ENCODE data around the gene CAMK1D. TPM values are rescaled to one million over a fixed set of nuclear protein-coding genes. Genes with fewer than 3 reads are reported as not detected.

CAMK1D gene
- total and polyA plus RNA-seq, 10 of the 15 experiments (the other 5 are each of a cell fraction or from before 2014, with no cell fraction given): 2.1 to 35.5 (median 14.7) TPM

DNA sequence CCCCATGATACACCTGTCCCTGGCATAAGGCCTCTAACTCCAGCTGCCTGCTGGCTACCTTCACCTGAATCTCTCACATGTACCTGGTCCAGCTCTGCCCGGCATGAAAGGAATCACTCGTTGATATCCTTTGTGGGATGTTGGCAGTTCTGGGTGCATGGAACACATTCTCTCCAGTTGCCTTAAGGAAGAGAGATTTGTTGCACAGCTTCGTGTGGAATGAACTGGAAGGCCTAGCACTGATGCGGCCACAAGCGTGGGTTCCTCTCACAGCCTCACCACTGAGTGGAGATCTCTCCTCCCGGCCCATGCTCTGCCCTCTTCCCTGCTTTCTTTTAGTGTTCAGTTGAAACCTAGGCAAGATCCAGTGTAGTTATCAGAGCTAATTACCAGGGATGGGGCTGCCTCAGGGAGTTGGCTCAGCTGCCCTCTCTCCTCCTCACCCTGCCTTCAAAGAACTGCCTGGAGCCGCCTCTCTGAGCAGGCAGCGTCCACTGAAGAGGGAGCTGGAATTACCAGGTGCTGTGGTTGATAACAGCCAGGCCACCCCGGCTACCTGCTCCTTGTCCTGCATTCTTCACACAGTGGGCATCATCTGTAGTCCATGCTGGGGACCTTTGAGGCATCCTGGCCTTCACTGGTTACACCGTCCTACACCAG lies 457.9 kb downstream of the CAMK1D start:
- in situ Hi-C loops (cut with MboI): no loop called here
- 84% methylated on average over 10 of the region's 10 CpGs for WGBS (ENCODE audit: insufficient coverage, insufficient replicate concordance, low lambda C conversion rate, missing lambda C conversion rate)
- Histone ChIP-seq H2AFZ (ENCODE audit: control insufficient read depth, low read depth, low read length) (no peak overlapping the region), H3K4me2 (ENCODE audit: control insufficient read depth, insufficient read depth) (no peak overlapping the region), H3K4me1 (ENCODE audit: control insufficient read depth, insufficient read depth, low read length) (no peaks in the 10 kb centered on the region), H3K9me3 (replicated peaks; ENCODE audit: control insufficient read depth, insufficient read depth, low read length) (no peaks in the 10 kb centered on the region), H3K4me3 (no peak overlapping the region), H3K9ac (ENCODE audit: control insufficient read depth, insufficient read depth, low read length) (no peak overlapping the region), H3K27ac (ENCODE audit: control insufficient read depth, insufficient read depth) (no peak overlapping the region), H3K27me3 (replicated peaks in 1 of 2; ENCODE audit: control insufficient read depth in 2 of 2, insufficient read depth in 2 of 2, low read length in 1 of 2) (no peaks in the 10 kb centered on the region), H4K20me1 (ENCODE audit: control insufficient read depth, insufficient read depth) (no peaks in the 10 kb centered on the region), H3K36me3 (ENCODE audit: control insufficient read depth in 2 of 2, insufficient read depth in 2 of 2, low read length in 1 of 2) (no peaks in the 10 kb centered on the region), H3K79me2 (ENCODE audit: control insufficient read depth, insufficient read depth, low read length) (no peaks in the 10 kb centered on the region)
- CTCF ChIA-PET: interaction anchor here (1.4 kb wide), 1 partner anchor 25 kb away, joined by 4 read pairs; no protein-coding TSS in a partner anchor
- no peak for FAIRE-seq
- ATAC-seq: no peak
- RAD21 ChIA-PET (ENCODE audit: unreplicated experiment): no interaction called here
- SMC1A ChIA-PET (ENCODE audit: uncharacterized antibody, unreplicated experiment): no interaction called here
- POLR2A ChIA-PET: interaction anchor here (0.6 kb wide), 1 partner anchor 563 kb away, joined by 3 read pairs; no protein-coding TSS in a partner anchor
- BruUV-seq (replicated peaks): no TSS peak
- TF ChIP-seq SRF (IDR thresholded peaks at IDR 0.05; ENCODE audit: low read depth in 2 of 2, low read length in 2 of 2): no peak
- TF ChIP-seq, protein P1, sequence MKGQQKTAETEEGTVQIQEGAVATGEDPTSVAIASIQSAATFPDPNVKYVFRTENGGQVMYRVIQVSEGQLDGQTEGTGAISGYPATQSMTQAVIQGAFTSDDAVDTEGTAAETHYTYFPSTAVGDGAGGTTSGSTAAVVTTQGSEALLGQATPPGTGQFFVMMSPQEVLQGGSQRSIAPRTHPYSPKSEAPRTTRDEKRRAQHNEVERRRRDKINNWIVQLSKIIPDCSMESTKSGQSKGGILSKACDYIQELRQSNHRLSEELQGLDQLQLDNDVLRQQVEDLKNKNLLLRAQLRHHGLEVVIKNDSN (IDR thresholded peaks at IDR 0.05; ENCODE audit: borderline replicate concordance, extremely low read length, insufficient read depth, low read depth, low read length): no peak
- TF ChIP-seq ATF7 (IDR thresholded peaks at IDR 0.05; ENCODE audit: low read depth): no peak
- TF ChIP-seq ZNF207 (IDR thresholded peaks at IDR 0.05; ENCODE audit: borderline replicate concordance): no peak
- TF ChIP-seq SKIL (IDR thresholded peaks at IDR 0.05; ENCODE audit: low read depth, poor library complexity, severe bottlenecking): no peak
- TF ChIP-seq IRF4 (IDR thresholded peaks at IDR 0.05; ENCODE audit: low read depth, low read length): no peak
- no peak for TF ChIP-seq SMC3 (IDR thresholded peaks at IDR 0.05; ENCODE audit: borderline replicate concordance, low read length)
- no peak for TF ChIP-seq RAD21 (IDR thresholded peaks at IDR 0.05; ENCODE audit: insufficient read depth, low read depth, low read length)
- TF ChIP-seq, protein P2, sequence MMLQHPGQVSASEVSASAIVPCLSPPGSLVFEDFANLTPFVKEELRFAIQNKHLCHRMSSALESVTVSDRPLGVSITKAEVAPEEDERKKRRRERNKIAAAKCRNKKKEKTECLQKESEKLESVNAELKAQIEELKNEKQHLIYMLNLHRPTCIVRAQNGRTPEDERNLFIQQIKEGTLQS (IDR thresholded peaks at IDR 0.05; ENCODE audit: borderline replicate concordance, extremely low read depth, low read depth, low read length): no peak
- no peak for TF ChIP-seq ESRRA (IDR thresholded peaks at IDR 0.05; ENCODE audit: low read length)
- no peak for TF ChIP-seq FOXM1 (IDR thresholded peaks at IDR 0.05; ENCODE audit: low read depth, low read length)
- TF ChIP-seq PML (IDR thresholded peaks at IDR 0.05; ENCODE audit: low read length): no peak
- no peak for DNase-seq (ENCODE audit: low read depth, low spot score)
- intact Hi-C loops (cut with micrococcal nuclease; ENCODE audit: unreplicated experiment): no loop called here

Data from GM12878 (cell line).